Activated CD4-positive, alpha-beta memory T cell treated with anti-CD3 and anti-CD28 coated beads, Interleukin-2, amount 10 ng/mL, durations not matched to agents 7 days and 5 days (primary cell): ENCODE data around the gene MTMR4. TPM values are rescaled to one million over a fixed set of nuclear protein-coding genes. Genes with fewer than 3 reads are reported as not detected.
"Not testable (repeated sequence)": the region's sequence is repeated elsewhere in the genome, so short reads cannot be mapped to it uniquely, and the experiment has no call there.

ENCODE experiments used
- CTCF ChIA-PET: fragments of 350-600 bp; sonication (Branson Sonifier 250); formaldehyde crosslinking; loops from one replicate; lab custom pipeline; 2021; ENCODE audit warnings: antibody characterized with exemption, inconsistent platforms; lab: Charles Lee
- POLR2A ChIA-PET: fragments of 350-600 bp; sonication (Branson Sonifier 250); formaldehyde crosslinking; loops from one replicate; lab custom pipeline; 2021; ENCODE audit warnings: antibody characterized with exemption; lab: Charles Lee
- DNase-seq: peaks from one replicate; pipeline ENCODE4 v3.0.0-alpha.2; 2020
- H3K27ac Mint-ChIP-seq: one replicate; pipeline ENCODE4 v1.8.0; 2021; ENCODE audit warnings: mild to moderate bottlenecking, mixed read lengths
- H3K27me3 Mint-ChIP-seq: one replicate; pipeline ENCODE4 v1.8.0; 2021; ENCODE audit warnings: mixed read lengths
- H3K36me3 Mint-ChIP-seq: one replicate; pipeline ENCODE4 v1.8.0; 2021; ENCODE audit warnings: low read depth, mixed read lengths
- H3K4me1 Mint-ChIP-seq: one replicate; pipeline ENCODE4 v1.8.0; 2021; ENCODE audit warnings: mixed read lengths
- H3K4me3 Mint-ChIP-seq: one replicate; pipeline ENCODE4 v1.8.0; 2021; ENCODE audit warnings: mild to moderate bottlenecking, mixed read lengths
- H3K9me3 Mint-ChIP-seq: one replicate; pipeline ENCODE4 v1.8.0; 2021; ENCODE audit warnings: mixed read lengths
- total RNA-seq, 2 experiments: library from RNA; stranded (reverse); gene quantifications; one replicate each; pipeline ENCODE4 v1.2.3, GENCODE V29; 2021

MTMR4 gene
- total RNA-seq, 2 experiments from 2014 or later: 51.7 to 54.3 TPM

DNA sequence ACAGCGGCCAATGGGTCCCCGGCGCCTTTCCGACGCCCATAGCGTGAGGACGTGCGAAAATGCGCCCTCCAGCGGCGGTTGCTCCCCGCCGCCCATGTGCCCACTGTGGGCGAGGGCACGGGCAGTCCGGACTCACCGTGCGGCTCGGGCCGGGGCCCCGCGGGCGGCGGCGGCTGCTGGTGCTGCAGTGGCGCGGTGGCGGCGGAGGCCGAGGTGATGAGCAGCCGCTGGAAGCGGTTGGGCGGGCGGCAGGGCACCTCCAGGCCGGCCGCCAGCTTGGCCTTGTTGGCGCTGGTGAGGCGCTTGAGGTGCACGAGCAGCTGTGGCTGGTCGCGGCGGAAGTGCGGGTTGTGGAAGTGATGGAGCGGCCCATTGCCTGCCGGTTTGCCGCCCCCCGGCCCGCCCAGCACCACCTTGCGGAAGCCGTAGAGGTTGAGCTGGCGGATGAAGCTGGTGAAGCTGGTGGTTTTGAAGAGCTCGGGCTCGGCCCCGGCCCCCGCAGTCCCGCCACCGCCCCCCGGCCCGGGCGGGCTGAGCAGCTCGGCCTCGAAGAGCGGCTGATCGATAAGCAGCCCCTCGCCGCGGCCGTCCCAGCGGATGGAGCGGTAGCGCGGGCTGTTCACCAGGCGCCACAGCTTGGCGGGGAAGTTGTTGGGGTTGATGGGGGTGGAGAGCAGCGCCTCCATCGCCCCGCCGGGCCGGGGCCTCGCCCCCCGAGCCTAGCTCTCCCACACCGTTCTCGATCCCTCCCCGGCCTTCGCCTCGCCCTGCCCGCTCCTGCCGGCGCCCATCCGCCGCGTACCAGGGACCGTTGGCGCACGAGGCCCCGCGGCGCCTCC is 26.6 kb downstream of the MTMR4 start, which contains the start of gene HSF5:
Gene HSF5 (minus strand): TSS at position 820 of the 839 bp plus-strand sequence. CDS start 134 bp downstream, at position 686.
- no peaks in the 10 kb centered on the region for H3K27me3 Mint-ChIP-seq
- H3K4me3 Mint-ChIP-seq: peak within 1 kb of the TSS; percentile 30
- DNase-seq: peak; percentile 75
- H3K27ac Mint-ChIP-seq: no peak within 1 kb of the TSS
- POLR2A ChIA-PET: interaction anchor here (0.7 to 1.8 kb wide), 13 partner anchors 11 to 481 kb away, joined by 3 to 15 read pairs (median 3); partner anchors contain the start of genes MTMR4, RAD51C, SRSF1 and SUPT4H1
- H3K9me3 Mint-ChIP-seq: no peaks in the 10 kb centered on the region
- H3K36me3 Mint-ChIP-seq: peaks cover 40% of the 10 kb centered on the region
- H3K4me1 Mint-ChIP-seq: peaks cover 17% of the 10 kb centered on the region
- CTCF ChIA-PET: interaction anchor here (0.5 to 1.4 kb wide), 22 partner anchors 10 to 634 kb away, joined by 3 to 17 read pairs (median 3); partner anchors contain the start of genes MTMR4 and RNF43

GRCh38 chr17:58484600-58484999 is 29.8 kb downstream of the MTMR4 start:
- H3K4me1 Mint-ChIP-seq: peaks cover 12% of the 10 kb centered on the region
- no peak overlapping the region for H3K4me3 Mint-ChIP-seq
- no peak overlapping the region for H3K27ac Mint-ChIP-seq
- no peaks in the 10 kb centered on the region for H3K27me3 Mint-ChIP-seq
- ChIA-PET CTCF (no interaction called here), POLR2A (no interaction called here)
- H3K36me3 Mint-ChIP-seq: peaks cover 10% of the 10 kb centered on the region
- no peak for DNase-seq
- H3K9me3 Mint-ChIP-seq: no peaks in the 10 kb centered on the region

GRCh38 chr17:58481798-58482197 is 32.6 kb downstream of the MTMR4 start:
- H3K36me3 Mint-ChIP-seq, CTCF ChIA-PET, H3K4me3 Mint-ChIP-seq, H3K27me3 Mint-ChIP-seq, H3K27ac Mint-ChIP-seq, POLR2A ChIA-PET, H3K9me3 Mint-ChIP-seq, DNase-seq, H3K4me1 Mint-ChIP-seq: not testable (repeated sequence)

GRCh38 chr17:58480090-58480489 is 34.3 kb downstream of the MTMR4 start:
- H3K27ac Mint-ChIP-seq: no peak overlapping the region

DNA sequence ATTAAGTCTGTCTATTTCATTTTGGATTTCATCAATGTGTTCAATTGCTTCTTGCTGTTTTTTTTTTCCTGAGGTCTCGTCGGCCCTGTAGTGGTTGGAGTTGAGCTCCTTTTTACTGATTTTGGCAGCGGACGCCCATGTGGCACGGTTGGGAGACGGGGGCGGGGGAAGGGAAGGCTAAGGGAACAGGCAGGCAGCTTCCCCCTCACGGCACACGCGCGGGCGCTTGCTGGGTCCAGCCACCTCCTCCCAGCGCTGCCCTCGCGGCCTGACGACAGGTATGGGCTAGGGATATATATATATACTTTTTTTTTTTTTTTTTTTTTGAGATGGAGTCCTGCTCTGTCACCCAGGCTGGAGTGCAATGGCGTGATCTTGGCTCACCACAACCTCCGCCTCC is 37.6 kb downstream of the MTMR4 start:
- no peaks in the 10 kb centered on the region for H3K4me1 Mint-ChIP-seq
- POLR2A ChIA-PET: no interaction called here
- H3K9me3 Mint-ChIP-seq: no peaks in the 10 kb centered on the region
- no peaks in the 10 kb centered on the region for H3K36me3 Mint-ChIP-seq
- H3K4me3 Mint-ChIP-seq: no peak overlapping the region
- DNase-seq: no peak
- no peak overlapping the region for H3K27ac Mint-ChIP-seq
- H3K27me3 Mint-ChIP-seq: no peaks in the 10 kb centered on the region
- CTCF ChIA-PET: no interaction called here

More at GRCh38 chr17:58480090-58480489, 34.3 kb downstream of the MTMR4 start:
- no peak overlapping the region for H3K4me3 Mint-ChIP-seq
- CTCF ChIA-PET: no interaction called here
- no peaks in the 10 kb centered on the region for H3K9me3 Mint-ChIP-seq
- H3K4me1 Mint-ChIP-seq: no peaks in the 10 kb centered on the region
- no peaks in the 10 kb centered on the region for H3K27me3 Mint-ChIP-seq
- no peak for DNase-seq
- no peaks in the 10 kb centered on the region for H3K36me3 Mint-ChIP-seq
- POLR2A ChIA-PET: no interaction called here

DNA sequence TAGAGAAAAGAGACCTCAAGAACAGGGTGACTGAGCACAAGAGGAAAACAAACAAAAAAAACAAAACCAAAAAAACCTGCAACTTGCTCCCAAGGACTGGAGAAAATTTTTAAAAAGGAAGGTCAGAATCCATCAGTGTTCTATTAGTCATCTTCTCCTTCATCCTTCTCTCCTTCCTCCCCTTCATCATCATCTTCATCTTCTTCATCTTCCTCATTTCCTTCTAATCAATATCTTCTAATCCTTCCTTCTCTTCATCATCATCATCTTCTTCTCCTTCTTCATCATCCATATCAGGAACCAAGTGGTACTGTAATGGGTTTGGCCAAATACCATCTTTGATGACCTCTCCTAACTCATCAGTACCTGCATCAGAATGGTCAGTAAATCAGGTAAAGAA is 38.5 kb downstream of the MTMR4 start:
- Mint-ChIP-seq H3K4me3 (no peak overlapping the region), H3K4me1 (no peaks in the 10 kb centered on the region), H3K27me3 (no peaks in the 10 kb centered on the region), H3K9me3 (no peaks in the 10 kb centered on the region), H3K27ac (no peak overlapping the region), H3K36me3 (no peaks in the 10 kb centered on the region)
- ChIA-PET POLR2A (no interaction called here), CTCF (no interaction called here)
- DNase-seq: no peak

GRCh38 chr17:58470356-58470755 is 44.1 kb downstream of the MTMR4 start:
- Mint-ChIP-seq H3K4me3 (no peak overlapping the region), H3K9me3 (no peaks in the 10 kb centered on the region), H3K4me1 (no peaks in the 10 kb centered on the region), H3K36me3 (no peaks in the 10 kb centered on the region), H3K27me3 (no peaks in the 10 kb centered on the region), H3K27ac (no peak overlapping the region)
- DNase-seq: no peak
- ChIA-PET CTCF (no interaction called here), POLR2A (no interaction called here)

- H3K9me3 Mint-ChIP-seq: no peaks in the 10 kb centered on the region
- H3K27me3 Mint-ChIP-seq: no peaks in the 10 kb centered on the region
- ChIA-PET CTCF (interaction anchor here (1.1 kb wide), 1 partner anchor 152 kb away, joined by 3 read pairs; no protein-coding TSS in a partner anchor), POLR2A (no interaction called here)
- H3K4me3 Mint-ChIP-seq: no peak overlapping the region
- H3K4me1 Mint-ChIP-seq: no peaks in the 10 kb centered on the region
- H3K36me3 Mint-ChIP-seq: no peaks in the 10 kb centered on the region
- DNase-seq: no peak
- no peak overlapping the region for H3K27ac Mint-ChIP-seq
These were observed 45.5 kb downstream of the MTMR4 start for GRCh38 chr17:58468944-58469343.

DNA sequence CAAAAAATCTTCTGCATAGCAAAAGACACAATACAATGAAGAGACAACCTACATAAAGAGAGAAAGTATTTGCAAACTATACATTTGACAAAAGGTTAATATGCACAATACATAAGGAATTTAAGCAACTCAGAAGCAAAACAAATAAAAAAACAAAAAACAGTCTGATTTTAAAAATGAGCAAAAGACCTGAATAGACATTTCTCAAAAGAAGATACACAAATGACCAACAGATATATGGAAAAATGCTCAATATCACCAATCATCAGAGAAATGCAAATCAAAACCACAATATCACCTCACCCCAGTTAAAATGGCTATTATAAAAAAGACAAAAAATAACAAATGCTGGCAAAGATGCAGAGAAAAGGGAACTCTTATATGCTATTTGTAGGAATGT is 58.9 kb downstream of the MTMR4 start:
- Mint-ChIP-seq H3K27ac (no peak overlapping the region), H3K4me3 (no peak overlapping the region), H3K27me3 (no peaks in the 10 kb centered on the region), H3K4me1 (no peaks in the 10 kb centered on the region), H3K36me3 (no peaks in the 10 kb centered on the region), H3K9me3 (no peaks in the 10 kb centered on the region)
- DNase-seq: no peak
- POLR2A ChIA-PET: no interaction called here
- CTCF ChIA-PET: no interaction called here

GRCh38 chr17:58452738-58453137 is 61.7 kb downstream of the MTMR4 start:
- Mint-ChIP-seq H3K27ac (no peak overlapping the region), H3K36me3 (no peaks in the 10 kb centered on the region), H3K9me3 (no peaks in the 10 kb centered on the region), H3K4me3 (no peak overlapping the region), H3K4me1 (no peaks in the 10 kb centered on the region), H3K27me3 (no peaks in the 10 kb centered on the region)
- CTCF ChIA-PET: no interaction called here
- POLR2A ChIA-PET: no interaction called here
- DNase-seq: no peak

- DNase-seq: peak; percentile 76
- CTCF ChIA-PET: interaction anchor here (1.0 to 3.3 kb wide), 13 partner anchors 9 to 247 kb away, joined by 3 to 18 read pairs (median 4); partner anchors contain the start of gene RNF43
- no peak overlapping the region for H3K27ac Mint-ChIP-seq
- H3K4me1 Mint-ChIP-seq: peaks cover 12% of the 10 kb centered on the region
- POLR2A ChIA-PET: interaction anchor here (1.1 to 1.5 kb wide), 2 partner anchors 130 kb away, joined by 4 to 5 read pairs; no protein-coding TSS in a partner anchor
- H3K9me3 Mint-ChIP-seq: no peaks in the 10 kb centered on the region
- H3K4me3 Mint-ChIP-seq: no peak overlapping the region
- H3K36me3 Mint-ChIP-seq: no peaks in the 10 kb centered on the region
- no peaks in the 10 kb centered on the region for H3K27me3 Mint-ChIP-seq
These were observed 67.1 kb downstream of the MTMR4 start for GRCh38 chr17:58447039-58447975.

GRCh38 chr17:58446086-58446485 is 68.4 kb downstream of the MTMR4 start:
- no peak overlapping the region for H3K27ac Mint-ChIP-seq
- CTCF ChIA-PET: interaction anchor here (0.6 to 3.3 kb wide), 8 partner anchors 11 to 246 kb away, joined by 3 to 18 read pairs (median 5); partner anchors contain the start of gene RNF43

More at GRCh38 chr17:58446086-58446485, 68.4 kb downstream of the MTMR4 start:
- Mint-ChIP-seq H3K36me3 (no peaks in the 10 kb centered on the region), H3K4me1 (peaks cover 12% of the 10 kb centered on the region), H3K4me3 (no peak overlapping the region), H3K27me3 (no peaks in the 10 kb centered on the region), H3K9me3 (no peaks in the 10 kb centered on the region)
- DNase-seq: no peak
- POLR2A ChIA-PET: interaction anchor here (0.6 to 1.5 kb wide), 4 partner anchors 94 to 164 kb away, joined by 3 to 5 read pairs (median 3); partner anchors contain the start of gene SUPT4H1
